ENCODE data around the gene RAET1G. TPM values are rescaled to one million over a fixed set of nuclear protein-coding genes. Genes with fewer than 3 reads are reported as not detected.
"Not testable (repeated sequence)": the region's sequence is repeated elsewhere in the genome, so short reads cannot be mapped to it uniquely, and the experiment has no call there.

RAET1G gene
- total RNA-seq, 2 experiments from 2014 or later: not detected

DNA sequence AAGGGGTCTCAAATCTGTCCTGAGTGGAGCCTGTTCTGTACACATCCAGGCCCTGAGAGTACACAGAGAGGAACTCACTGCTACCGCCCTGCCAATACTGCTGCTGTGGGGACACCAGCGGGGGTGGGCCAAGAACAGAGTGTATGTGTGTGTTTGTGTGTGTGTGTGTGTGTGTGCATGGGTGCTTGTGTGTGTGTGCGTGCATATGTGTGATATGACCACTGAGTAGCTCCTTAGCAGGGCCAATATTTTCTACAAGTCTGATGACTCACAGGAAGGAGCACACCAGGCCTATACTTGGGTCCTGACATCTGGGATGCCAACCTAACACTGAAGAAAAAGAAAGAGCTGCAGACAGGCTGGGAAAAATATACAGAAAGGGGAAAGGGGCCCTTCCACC lies 26.4 kb downstream of the RAET1G start:
- Mint-ChIP-seq H3K27ac (no peak overlapping the region), H3K9me3 (no peaks in the 10 kb centered on the region), H3K4me1 (ENCODE audit: low read depth) (peaks cover 12% of the 10 kb centered on the region), H3K4me3 (no peak overlapping the region), H3K27me3 (peaks cover 7% of the 10 kb centered on the region), H3K36me3 (ENCODE audit: low read depth) (no peaks in the 10 kb centered on the region)
- intact Hi-C loops (cut with micrococcal nuclease): no loop called here
- TF ChIP-seq, protein P1, sequence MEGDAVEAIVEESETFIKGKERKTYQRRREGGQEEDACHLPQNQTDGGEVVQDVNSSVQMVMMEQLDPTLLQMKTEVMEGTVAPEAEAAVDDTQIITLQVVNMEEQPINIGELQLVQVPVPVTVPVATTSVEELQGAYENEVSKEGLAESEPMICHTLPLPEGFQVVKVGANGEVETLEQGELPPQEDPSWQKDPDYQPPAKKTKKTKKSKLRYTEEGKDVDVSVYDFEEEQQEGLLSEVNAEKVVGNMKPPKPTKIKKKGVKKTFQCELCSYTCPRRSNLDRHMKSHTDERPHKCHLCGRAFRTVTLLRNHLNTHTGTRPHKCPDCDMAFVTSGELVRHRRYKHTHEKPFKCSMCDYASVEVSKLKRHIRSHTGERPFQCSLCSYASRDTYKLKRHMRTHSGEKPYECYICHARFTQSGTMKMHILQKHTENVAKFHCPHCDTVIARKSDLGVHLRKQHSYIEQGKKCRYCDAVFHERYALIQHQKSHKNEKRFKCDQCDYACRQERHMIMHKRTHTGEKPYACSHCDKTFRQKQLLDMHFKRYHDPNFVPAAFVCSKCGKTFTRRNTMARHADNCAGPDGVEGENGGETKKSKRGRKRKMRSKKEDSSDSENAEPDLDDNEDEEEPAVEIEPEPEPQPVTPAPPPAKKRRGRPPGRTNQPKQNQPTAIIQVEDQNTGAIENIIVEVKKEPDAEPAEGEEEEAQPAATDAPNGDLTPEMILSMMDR (IDR thresholded peaks at IDR 0.05): no peak
- ChIA-PET CTCF (interaction anchor here (0.7 kb wide), 1 partner anchor 28 kb away, joined by 3 read pairs; no protein-coding TSS in a partner anchor), POLR2A (no interaction called here)
- peak; percentile 50 for ATAC-seq
- no peak for DNase-seq

DNA sequence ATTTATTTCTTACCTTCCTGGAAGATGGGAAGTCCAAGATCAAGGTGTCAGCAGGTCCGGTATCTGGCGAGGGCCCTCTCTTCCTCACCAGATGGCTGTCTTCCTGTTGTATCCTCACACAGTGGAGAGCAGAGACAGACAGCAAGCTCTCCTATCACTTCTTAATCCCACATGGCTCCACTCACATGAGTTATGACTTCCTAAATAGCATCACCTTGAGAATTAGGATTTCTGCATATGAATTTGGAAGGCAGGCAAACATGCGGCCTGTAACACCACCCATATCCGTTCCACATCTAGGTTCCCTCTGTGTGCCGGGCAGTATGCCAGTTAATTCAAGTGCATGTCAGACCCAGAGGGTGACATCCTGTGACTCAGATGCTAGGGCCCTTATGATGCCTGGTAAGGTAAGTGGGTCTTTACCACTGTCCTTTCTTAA lies 27.1 kb downstream of the RAET1G start:
- TF ChIP-seq, protein P1 (IDR thresholded peaks at IDR 0.05): no peak
- Mint-ChIP-seq H3K4me1 (ENCODE audit: low read depth) (peaks cover 12% of the 10 kb centered on the region), H3K27ac (no peak overlapping the region), H3K36me3 (ENCODE audit: low read depth) (no peaks in the 10 kb centered on the region), H3K9me3 (no peaks in the 10 kb centered on the region), H3K27me3 (peaks cover 7% of the 10 kb centered on the region), H3K4me3 (no peak overlapping the region)
- ChIA-PET POLR2A (no interaction called here), CTCF (interaction anchor here (1.4 kb wide), 1 partner anchor 10 kb away, joined by 4 read pairs; no protein-coding TSS in a partner anchor)
- intact Hi-C loops (cut with micrococcal nuclease): no loop called here
- ATAC-seq (peak; percentile 92), DNase-seq (peak; percentile 71)

DNA sequence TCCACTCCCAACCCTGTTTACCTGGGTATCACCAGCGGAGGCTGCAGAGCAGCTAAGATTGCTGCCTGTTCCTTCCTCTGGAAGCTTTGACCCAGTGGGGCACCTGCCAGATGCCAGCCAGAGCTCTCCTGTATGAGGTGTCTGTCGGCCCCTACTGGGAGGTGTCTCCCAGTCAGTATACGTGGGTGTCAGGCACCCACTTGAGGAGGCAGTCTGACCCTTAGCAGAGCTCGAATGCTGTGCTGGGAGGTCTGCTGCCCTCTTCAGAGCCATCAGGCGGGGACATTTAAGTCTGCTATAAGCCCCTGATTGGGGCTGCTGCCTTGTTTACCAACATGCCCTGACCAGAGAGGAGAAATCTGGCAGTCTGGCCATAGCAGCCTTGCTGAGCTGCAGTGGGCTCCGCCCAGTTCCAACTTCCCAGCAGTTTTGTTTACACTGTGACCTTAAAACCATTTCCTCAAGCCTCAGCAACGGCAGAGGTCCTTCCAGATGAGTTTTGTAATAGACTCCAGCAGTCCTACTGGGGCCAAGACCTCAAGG lies 27.8 kb downstream of the RAET1G start:
- no peaks in the 10 kb centered on the region for H3K36me3 Mint-ChIP-seq (ENCODE audit: low read depth)
- H3K4me3 Mint-ChIP-seq: no peak overlapping the region
- TF ChIP-seq, protein P1 (IDR thresholded peaks at IDR 0.05): no peak
- CTCF ChIA-PET: interaction anchor here (1.4 kb wide), 1 partner anchor 9 kb away, joined by 4 read pairs; no protein-coding TSS in a partner anchor
- no peak for ATAC-seq
- no peak overlapping the region for H3K27ac Mint-ChIP-seq
- intact Hi-C loops (cut with micrococcal nuclease): no loop called here
- H3K9me3 Mint-ChIP-seq: no peaks in the 10 kb centered on the region
- H3K27me3 Mint-ChIP-seq: peaks cover 7% of the 10 kb centered on the region
- no peak for DNase-seq
- H3K4me1 Mint-ChIP-seq (ENCODE audit: low read depth): peaks cover 12% of the 10 kb centered on the region
- POLR2A ChIA-PET: no interaction called here

DNA sequence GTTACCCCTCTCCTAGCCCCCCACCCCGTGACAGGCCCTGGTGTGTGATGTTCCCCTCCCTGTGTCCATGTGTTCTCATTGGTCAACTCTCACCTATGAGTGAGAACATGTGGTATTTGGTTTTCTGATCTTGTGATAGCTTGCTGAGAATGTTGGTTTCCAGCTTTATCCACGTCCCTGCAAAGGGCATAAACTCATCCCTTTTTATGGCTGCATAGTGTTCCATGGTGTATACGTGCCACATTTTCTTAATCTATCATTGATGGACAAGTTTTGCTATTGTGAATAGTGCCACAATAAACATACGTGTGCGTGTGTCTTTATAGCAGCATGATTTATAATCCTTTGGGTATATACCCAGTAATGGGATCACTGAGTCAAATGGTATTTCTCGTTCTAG lies 31.1 kb downstream of the RAET1G start:
- CTCF ChIA-PET, POLR2A ChIA-PET: not testable (repeated sequence)

DNA sequence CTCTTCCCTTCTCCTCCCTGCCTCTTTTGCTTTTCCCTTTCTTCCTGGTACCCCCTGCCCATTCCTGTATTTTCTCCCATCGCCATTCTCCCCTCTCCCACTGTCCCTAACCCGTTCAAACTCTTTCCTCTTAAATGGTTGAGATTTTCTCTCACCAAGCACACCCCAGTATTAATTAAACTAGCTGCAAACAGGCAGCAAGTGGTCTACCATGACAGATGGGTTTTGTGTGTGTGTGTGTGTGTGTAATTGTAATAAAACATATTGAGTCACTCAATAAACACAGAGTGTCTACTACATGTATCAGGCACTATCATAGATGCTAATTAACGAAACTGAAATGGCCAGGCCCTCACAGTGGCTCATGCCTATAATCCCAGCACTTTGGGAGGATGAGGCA lies 31.7 kb downstream of the RAET1G start:
- no peak overlapping the region for H3K4me3 Mint-ChIP-seq
- ATAC-seq (no peak), DNase-seq (no peak)
- POLR2A ChIA-PET: no interaction called here
- peaks cover 8% of the 10 kb centered on the region for H3K27me3 Mint-ChIP-seq
- intact Hi-C loops (cut with micrococcal nuclease): no loop called here
- H3K36me3 Mint-ChIP-seq (ENCODE audit: low read depth): no peaks in the 10 kb centered on the region
- no peaks in the 10 kb centered on the region for H3K9me3 Mint-ChIP-seq
- no peak overlapping the region for H3K27ac Mint-ChIP-seq
- TF ChIP-seq, protein P1 (IDR thresholded peaks at IDR 0.05): no peak
- CTCF ChIA-PET: no interaction called here
- H3K4me1 Mint-ChIP-seq (ENCODE audit: low read depth): peaks cover 7% of the 10 kb centered on the region

More for the DNA sequence above, 31.1 kb downstream of the RAET1G start:
- H3K4me3 Mint-ChIP-seq; H3K27ac Mint-ChIP-seq; DNase-seq; H3K36me3 Mint-ChIP-seq (ENCODE audit: low read depth); H3K27me3 Mint-ChIP-seq; ATAC-seq; H3K9me3 Mint-ChIP-seq; intact Hi-C loops (cut with micrococcal nuclease): not testable (repeated sequence)
- H3K4me1 Mint-ChIP-seq (ENCODE audit: low read depth): peaks cover 12% of the 10 kb centered on the region
